Measurements from ENCODE around the gene CCK.

CCK gene

DNA sequence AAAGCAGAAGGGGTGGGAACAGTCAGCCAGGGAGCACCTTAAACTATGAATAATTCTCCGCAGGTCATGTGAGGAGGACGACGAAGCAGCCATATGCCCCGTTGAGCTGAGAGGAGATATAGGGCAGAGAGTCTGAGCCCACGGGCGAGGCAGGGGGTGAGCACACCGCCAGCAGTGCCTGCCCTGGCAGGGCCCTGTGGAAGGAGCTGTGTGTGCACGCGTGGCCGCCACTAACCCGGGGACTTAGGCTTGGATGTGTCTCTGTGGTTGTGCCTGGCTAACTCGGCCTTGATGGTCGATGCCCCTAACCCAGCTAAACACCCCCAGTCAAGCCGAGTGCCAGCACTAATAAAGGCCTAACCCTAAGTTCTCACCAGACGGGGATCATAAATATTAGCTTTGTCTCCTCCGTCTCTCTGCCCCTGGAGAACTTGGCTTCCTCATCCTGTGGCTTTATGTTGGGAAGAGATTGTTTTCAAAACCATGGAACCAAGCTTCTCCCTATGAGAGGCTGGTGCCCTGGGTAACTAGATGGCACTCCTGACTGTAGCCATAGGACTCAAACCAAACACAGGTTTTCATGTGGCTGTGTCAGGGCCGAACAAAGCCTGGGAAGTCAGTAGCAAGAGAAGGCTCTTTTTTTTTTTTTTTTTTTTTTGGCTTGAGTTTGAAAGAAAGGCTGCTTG, 45.4 kb downstream of the CCK start:
- TF ChIP-seq, protein P1, sequence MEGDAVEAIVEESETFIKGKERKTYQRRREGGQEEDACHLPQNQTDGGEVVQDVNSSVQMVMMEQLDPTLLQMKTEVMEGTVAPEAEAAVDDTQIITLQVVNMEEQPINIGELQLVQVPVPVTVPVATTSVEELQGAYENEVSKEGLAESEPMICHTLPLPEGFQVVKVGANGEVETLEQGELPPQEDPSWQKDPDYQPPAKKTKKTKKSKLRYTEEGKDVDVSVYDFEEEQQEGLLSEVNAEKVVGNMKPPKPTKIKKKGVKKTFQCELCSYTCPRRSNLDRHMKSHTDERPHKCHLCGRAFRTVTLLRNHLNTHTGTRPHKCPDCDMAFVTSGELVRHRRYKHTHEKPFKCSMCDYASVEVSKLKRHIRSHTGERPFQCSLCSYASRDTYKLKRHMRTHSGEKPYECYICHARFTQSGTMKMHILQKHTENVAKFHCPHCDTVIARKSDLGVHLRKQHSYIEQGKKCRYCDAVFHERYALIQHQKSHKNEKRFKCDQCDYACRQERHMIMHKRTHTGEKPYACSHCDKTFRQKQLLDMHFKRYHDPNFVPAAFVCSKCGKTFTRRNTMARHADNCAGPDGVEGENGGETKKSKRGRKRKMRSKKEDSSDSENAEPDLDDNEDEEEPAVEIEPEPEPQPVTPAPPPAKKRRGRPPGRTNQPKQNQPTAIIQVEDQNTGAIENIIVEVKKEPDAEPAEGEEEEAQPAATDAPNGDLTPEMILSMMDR (IDR thresholded peaks at IDR 0.05; ENCODE audit: control insufficient read depth, extremely low read depth, insufficient read depth): no peak
- no peak overlapping the region for H3K4me3 ChIP-seq (ENCODE audit: low read depth, low read length)
- DNase-seq (ENCODE audit: low read depth): no peak

DNA sequence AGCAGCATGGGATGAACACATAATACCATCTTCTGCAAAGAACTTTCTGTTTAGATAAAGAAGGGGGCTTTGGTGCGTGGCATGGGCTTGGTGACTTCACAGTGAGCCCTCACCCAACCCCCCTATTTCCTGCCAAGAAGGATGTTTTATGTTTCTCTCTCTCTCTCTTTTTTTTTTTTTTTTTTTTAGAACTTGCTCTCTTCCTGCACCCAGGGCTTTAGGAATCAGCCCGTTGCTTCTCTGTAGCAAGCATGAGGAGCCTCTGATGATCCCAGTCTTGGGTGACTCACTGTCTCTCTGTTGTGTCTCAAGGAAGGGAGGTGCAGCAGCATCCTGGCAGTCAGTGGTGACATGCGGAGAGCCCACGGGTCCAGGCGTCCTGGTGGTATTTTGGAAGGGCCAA, 49.1 kb downstream of the CCK start:
- TF ChIP-seq, protein P1 (IDR thresholded peaks at IDR 0.05; ENCODE audit: control insufficient read depth, extremely low read depth, insufficient read depth): no peak
- DNase-seq (ENCODE audit: low read depth): no peak
- no peak overlapping the region for H3K4me3 ChIP-seq (ENCODE audit: low read depth, low read length)

DNA sequence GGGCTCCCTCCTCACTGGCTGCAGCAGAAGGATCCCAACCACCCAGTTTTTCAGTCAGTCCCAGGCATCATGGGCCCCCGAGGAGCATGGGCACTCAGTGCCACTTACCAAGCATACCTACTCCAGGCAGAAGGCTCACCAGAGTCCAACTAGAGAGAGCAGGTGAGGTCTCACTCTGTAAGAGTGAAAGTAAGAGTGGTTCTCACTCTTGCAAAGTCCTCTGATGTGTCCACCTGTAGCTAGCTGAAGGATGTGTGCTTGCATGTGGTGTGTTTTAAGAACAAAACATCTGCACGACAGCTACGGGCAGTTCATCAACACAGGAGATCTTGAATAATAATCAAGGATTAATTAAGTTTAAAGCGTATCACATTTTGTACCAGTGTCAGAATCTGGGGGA, 49.7 kb downstream of the CCK start:
- TF ChIP-seq, protein P1 (IDR thresholded peaks at IDR 0.05; ENCODE audit: control insufficient read depth, extremely low read depth, insufficient read depth): no peak
- no peak overlapping the region for H3K4me3 ChIP-seq (ENCODE audit: low read depth, low read length)
- no peak for DNase-seq (ENCODE audit: low read depth)

DNA sequence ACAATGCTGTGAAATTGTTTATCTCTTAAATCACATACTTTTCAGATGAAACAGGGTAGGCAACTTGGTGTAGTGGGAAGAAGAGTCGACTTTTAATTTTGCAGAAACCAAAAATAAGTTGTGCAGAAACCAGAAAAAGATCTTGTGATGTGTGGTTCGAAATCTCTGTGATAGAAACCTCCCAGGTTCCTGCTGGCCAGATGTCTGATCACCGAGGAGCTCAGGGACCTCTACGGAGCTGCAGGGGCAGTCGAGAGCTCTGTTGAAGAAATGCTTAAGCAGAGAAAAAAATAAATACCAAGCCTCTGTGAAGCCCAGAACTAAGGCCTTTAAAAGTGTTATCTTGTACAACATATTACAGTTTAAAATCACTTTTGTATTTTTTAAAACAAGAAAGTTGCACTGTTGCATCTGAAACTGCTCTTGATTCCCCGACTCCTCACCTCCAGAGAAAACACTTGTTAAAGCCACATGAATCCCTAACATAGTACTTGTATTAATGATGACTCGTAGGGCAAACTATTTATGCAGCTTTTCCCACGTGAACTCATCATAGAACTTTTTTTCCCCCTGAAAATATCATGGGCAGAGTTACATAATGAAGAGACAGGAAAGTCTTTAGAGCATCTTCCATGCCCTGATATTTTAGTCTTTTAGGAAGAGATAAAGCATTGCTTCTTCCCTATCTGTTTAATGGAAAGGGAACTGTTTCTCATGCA, 51.3 kb downstream of the CCK start:
- no peak for DNase-seq (ENCODE audit: low read depth)
- TF ChIP-seq, protein P1 (IDR thresholded peaks at IDR 0.05; ENCODE audit: control insufficient read depth, extremely low read depth, insufficient read depth): no peak
- no peak overlapping the region for H3K4me3 ChIP-seq (ENCODE audit: low read depth, low read length)

DNA sequence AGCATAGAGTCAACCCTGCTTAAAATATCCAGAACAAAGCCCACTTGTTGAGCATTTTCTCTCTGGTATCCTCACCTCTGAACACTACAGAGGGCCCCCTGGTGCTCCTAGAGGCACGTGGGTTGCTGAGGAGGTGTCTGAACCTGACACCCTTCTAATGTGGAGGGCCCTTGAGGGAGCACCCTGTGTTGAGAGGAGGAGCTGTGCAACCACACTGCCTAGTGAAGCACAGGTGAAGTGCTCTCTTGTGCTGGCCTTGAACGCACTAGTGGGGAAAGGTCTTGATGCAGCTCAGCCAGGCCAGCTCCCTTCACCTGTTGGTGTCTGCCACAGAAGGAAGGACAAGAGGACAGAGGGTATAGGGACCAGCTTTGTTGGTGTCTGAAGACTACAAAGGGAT, 51.9 kb downstream of the CCK start:
- TF ChIP-seq, protein P1 (IDR thresholded peaks at IDR 0.05; ENCODE audit: control insufficient read depth, extremely low read depth, insufficient read depth): no peak
- no peak for DNase-seq (ENCODE audit: low read depth)
- H3K4me3 ChIP-seq (ENCODE audit: low read depth, low read length): no peak overlapping the region

DNA sequence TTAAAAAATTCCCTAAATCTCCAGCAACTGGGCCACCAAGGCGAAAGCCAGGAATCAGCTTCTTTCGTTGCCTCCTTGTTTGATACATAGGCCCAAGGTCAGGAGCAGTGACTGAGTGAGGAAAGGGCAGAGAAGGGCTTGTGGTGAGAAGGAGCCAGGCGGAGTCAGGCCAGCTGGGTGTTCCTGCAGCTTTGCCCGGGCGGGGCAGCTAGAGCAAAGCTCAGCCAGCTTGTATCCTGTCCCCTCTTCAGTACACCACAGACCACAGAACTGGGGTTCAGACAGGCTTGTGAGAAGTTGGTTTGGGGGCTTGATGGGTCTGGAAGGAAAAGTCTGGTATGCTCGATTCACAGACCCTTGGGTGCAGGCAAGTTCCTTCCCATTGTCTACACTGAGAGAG, 52.6 kb downstream of the CCK start:
- DNase-seq (ENCODE audit: low read depth): no peak
- TF ChIP-seq, protein P1 (IDR thresholded peaks at IDR 0.05; ENCODE audit: control insufficient read depth, extremely low read depth, insufficient read depth): no peak
- H3K4me3 ChIP-seq (ENCODE audit: low read depth, low read length): no peak overlapping the region
